NOMO-1 treated with DMSO at 0.1 percent for 48 hours (cell line): ENCODE measurements around the gene PARD3B.

Source experiments
- DNase-seq: peaks from one replicate; lab custom pipeline; 2025; ENCODE audit not compliant: unreplicated experiment; lab: John Stamatoyannopoulos, UW

Gene PARD3B

DNA sequence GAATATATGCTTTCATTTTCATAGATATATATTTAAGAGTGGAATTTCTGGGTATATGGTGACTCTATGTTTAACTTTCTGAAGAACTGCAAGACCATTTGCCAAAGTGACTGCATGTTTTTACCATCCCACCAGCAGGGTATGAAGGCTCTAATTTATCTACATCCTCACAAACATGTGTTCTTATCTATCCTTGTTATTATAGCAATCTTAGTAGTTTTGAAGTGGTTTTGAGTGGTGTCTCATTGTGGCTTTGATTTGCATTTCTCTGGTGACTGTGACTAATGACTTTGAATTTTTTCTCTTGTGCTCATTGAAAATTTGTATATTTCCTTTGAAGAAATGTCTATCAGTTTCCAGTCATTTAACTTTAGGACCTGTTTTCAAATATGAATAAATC, 826.9 kb downstream of the PARD3B start:
- no peak for DNase-seq

DNA sequence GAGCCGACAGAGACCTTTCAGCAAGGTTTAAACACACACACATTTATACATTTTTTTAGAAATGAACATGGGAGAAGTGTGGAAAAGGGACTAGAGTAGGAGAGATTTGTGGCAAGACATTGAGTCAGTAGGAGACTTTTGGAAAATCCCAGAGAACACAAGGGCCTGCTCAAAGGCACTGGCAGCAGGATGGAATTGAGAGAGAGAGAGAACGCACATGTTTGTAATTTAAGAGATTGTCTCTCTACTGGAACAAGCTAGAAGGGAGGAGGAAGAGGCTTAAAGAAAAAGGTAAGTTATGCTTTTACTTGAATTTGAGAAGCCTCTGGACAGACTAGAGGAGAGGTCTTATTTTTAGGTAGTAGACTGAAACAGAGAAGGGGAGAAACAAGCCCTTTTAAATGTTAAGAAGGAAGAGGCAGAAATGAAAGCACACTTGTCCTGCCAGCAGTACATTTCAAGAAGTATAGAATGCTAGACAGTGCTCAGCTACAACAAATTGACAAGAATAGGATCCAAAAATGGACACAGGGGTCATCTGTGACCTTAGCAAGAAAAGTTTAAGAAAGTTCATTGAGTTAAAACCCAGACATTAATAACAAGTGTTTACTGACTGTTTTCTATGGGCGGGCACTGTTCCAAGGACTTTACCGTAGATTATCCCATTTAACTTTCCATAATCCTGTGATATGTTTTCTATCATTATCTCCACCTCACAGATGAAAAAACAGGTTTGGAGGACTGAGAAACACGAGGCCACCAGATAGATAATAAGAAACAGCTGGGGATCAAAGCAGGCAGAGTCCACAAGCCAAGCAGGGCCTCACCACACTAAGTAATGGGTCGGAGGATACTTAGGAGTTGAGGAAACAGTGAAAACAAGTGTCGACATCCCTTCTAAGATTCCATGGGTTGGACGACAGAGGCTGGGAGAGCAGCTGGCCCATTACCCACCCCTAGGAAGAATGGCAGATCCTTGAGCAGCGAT, 830.5 kb downstream of the PARD3B start:
- no peak for DNase-seq

DNA sequence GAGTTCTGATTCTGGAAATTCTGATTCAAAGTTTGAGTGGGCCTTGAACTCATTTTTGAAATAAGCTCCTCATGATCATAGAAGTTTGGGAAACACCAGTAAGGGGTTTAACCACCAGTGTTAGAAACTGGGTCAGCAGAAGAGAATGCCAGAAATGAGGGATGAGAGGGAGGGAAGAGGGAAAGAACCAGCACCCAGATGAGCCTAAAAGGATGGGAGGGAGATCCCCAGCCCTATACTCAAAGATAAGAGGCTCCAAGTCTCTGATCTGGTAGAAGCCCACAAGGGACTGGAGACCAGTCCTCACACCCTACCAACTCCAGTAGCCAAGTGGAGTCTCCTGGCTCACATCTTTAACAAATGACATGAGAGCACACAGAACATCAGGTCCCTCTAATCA, 832.0 kb downstream of the PARD3B start:
- DNase-seq: no peak

DNA sequence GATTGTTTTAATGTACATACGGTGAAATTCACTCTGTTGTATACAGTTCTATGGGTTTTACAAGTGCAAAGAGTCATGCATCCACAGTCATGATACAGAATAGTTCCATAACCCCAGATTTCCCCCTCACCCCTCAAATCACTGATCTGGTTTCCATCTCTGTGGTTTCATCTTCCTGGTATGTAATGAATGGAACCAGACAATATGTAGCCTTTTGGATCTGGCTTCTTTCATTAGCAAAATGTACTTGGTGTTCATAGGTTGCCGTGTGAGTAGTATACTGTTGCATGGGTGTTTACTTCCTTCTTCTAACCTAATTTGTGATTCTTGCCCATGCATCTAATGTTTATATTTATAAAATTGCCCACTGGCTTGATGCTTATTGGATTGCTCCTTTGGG, 838.3 kb downstream of the PARD3B start:
- no peak for DNase-seq

DNA sequence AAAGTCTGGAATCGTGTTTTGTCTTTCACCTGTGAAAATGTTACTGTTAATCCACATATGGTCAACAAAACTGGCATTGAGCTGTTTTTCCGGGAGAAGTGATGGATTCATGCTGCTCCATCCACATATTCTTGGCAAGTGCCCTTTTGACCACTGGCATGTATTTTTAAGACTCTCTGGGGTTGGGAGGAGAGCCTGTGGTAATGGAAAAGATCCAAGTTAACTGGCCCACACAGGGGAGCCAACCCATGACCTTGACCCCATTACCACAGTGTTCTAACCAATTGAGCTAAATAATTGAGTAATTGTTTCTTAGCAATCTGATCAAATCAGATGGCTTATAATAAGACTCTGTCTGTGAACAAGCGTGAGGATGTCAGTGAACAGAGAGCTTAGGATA, 840.8 kb downstream of the PARD3B start:
- DNase-seq: no peak

DNA sequence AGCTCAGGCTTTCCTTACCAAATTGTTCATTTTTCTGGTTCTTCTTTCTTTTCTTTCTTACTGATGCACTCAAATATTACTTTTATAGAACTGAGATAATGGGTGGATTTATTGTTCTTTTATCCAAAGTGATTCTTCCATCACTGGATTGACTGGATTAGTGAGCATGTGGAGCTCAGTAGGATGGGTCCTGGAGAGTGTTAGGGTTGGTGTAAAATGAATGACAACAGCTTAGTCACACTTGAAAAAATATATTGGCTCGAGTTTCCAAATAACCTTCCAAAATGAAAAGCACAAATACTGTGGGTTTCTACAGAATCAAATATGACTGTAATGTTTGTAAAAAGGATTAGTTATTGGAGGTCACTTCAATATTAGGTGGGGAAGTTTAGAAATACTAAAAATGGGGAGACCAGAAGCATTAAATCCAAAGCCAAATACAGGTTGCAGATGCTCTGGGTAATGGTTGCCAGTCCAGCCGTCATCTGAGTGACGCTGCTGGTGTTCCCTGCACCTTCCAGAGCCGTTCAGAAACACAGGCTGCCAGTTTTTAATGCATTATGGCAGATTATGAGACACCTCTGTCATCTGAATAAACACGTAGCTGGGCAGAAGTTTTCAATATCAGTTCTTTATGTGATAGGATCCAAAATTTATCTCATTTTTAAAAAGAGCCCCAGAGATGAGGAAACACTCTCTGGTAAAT, 842.2 kb downstream of the PARD3B start:
- no peak for DNase-seq

DNA sequence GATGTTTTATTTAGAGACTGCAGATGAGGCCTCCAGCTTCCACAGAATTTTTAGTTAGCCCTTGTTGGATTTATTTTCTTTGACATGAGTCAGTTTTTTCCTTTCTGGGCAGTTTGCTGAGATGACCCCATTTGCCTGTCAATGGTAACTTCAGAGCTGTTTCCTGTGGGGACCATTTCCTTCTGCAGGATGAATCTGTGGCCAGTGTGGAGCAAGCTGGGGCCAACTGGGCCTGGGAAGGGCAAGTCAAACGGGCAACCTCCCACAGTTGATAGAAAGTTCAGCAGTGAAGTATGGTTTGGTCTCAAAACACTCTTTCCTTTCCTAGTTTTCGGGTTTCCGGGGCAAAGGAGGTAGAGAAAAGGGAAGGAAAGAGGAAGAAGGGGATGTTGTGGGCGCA, 845.6 kb downstream of the PARD3B start:
- DNase-seq: no peak

DNA sequence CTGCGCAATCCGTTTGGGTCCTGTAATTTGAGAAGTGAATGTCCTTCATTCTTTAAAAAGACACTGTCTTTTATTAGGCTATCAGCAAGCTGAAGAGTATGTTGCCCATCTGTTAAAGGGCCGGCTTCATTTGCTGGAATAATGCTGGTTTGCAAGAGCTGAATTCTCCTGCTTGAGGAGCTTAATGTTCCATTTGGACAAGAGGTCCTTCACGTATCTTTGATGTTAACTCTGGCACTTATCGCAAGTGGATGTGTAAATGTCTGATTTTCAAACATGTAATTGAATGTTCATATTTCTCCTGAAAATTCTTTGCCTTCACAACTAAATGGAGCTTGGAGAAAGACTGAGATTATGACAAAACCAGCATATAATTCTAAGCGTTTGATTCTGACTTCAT, 856.2 kb downstream of the PARD3B start:
- DNase-seq: no peak

DNA sequence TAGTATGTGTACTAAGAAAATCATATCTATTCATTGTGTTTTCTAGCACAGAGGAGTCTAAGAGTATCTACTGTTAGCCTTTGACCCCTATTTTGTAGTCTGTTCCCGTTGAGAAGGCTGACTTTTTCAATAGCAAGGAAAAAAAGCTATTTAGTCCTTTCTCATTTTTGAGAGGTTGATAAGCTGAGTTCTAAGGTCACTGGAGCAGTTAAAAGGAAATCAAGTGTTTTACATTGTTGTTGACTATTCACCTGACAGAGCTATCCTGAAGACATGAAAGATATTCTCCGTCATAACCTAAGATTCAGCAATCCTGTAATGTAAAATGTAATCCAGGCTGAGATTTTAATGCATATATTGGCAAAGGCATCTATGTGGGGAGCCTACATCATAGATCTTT, 856.7 kb downstream of the PARD3B start:
- DNase-seq: no peak

DNA sequence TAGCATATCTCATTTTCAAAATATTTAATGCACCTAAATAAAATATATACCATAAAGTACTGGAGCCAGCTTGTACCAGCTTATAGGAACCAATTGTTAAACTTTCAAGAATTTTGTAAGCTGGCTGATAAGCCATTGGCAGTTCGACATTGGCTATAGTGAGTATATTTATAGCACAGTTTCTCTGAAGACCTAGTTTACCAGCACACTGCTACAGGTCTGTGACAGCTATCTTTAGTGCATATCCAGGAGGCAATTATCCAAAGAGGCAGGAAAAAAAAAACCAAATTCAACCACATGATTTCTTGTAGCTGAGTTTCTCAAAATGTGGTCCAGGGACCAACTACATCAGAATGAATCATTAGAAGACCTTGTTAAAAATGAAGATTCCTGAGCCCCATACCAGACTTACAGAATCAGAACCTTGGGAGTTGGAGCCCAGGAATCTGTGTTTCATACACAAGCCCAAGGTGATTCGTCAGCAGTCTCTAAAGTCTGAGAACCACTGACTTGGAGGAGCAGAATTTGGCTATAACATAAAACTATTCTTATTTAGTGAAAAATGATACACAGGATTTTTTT, 858.1 kb downstream of the PARD3B start:
- no peak for DNase-seq

DNA sequence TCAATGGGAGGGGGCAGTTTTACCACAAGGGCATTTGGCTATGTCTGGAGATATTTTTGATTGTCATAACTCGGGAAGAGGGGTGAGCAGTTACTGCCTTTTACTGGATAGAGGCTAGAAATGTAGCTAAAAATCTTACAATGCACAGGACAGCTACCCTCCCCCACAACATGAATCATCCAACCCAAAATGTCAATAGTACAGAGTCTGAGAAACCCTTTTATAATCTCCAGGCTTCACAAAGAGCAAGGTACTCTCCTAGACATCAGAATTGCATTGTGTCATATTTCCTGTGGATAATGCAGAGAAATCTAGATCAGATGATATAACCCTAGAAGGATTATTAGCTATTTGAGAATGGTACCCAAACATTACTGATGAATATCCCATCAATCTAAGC, 859.9 kb downstream of the PARD3B start:
- no peak for DNase-seq

DNA sequence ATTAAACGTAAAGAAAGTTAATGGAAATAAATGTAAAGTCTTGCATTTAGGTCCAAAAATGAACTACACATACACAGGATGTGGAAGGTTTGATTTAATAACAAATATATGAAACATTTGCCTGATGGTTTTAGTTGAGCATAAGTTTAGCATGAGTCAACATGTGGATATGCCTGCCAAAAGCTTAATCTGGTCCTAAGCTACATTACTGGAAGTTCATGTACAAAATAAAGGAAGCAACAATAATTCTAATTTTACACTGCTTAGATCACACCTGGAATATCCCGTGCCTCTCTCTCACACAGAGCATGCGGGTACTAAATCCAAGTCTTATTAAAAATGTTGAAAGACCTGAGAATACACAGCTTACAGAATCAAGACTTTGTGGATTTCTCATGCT, 860.5 kb downstream of the PARD3B start:
- no peak for DNase-seq

DNA sequence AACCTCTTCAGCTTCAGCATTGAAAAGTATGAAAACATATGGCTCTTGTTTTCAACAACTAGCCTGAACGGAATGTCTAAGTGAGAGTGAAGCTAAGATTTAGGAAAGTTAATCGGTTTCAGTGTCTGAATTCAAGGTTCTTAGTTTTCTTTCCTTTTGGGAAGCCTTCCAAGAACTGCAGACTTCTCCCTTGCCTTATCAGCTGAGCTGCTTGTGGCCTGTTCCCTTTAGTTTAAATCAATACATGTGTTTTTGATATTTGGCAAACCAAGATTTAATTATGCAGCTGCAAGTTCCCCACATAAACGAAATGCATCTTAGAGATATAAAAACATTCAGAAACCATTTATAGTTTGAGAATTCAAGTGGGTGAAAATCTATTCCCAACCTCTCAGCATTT, 862.7 kb downstream of the PARD3B start:
- no peak for DNase-seq

DNA sequence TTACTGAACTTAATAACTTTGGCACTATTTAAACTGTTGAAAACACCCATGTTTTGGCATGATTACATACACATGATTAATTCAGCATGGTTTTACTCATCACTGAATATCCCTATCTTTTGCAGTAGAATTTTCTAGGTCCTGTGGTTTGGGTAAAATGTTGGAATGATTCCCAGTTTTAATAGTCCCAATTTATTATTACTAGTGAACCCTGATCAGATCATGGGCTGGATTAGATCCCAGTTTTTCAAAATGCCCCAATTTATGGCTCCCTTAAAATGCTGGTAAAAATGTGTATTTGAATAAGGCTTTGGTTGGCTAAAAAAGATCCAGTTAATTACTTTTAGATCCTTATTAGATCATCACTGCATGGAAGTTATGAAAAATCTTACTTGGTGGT, 863.4 kb downstream of the PARD3B start:
- DNase-seq: no peak

DNA sequence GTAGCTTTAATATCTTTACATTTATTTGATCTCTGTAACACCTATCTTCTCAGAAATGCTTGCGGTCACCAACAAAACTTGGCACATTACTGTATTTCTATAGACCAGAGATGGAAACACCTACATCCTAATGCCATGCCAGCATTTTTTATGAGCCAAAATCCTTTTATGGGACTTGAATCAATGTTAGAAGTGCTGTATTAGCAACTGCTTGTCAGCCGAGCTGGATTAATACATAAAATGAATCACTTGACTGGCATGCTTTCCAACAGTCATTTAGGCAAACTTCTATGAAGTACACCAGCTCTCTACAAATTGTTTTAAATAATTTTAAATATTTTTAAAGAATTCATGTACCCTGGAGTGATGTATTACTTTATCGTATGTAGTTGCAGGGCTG, 864.1 kb downstream of the PARD3B start:
- no peak for DNase-seq

DNA sequence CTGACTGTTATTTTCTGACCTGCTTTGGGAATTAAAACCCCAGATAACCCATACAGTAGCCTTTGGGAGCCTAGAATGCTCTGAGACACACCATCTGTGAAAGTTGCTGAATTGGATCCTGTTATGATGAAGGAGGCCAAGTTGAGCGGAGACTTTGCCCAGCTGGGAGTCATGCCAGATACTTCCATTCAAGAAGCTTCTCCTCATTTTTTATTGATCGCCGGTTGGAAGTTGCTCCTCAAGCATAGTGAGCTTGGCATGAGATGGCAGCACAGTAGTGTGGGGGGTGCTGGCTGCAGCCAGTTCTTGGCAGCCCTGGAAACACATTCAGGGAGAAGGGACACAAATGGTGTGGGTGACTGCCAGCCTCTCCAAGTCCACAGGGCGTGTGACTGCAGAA, 866.3 kb downstream of the PARD3B start:
- DNase-seq: no peak

DNA sequence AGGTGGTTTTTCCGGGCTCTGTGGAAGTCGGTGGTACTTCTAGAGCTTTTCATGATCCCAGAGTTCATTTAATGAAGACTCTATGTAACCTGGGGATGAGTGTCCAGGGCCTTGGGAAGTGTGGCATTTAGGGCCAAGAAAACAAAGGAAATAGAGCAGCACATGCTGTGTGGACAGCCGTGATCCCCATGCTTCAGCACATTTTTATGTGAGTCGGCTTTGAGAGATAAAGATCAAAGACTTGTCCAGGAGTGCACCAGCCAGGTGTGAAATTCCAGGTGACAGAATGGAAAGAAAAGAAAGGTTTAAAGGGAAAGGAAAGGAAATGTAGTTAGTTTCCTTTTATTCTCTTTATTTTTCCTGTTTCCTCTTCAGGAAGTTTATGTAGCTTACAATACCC, 879.1 kb downstream of the PARD3B start:
- no peak for DNase-seq

DNA sequence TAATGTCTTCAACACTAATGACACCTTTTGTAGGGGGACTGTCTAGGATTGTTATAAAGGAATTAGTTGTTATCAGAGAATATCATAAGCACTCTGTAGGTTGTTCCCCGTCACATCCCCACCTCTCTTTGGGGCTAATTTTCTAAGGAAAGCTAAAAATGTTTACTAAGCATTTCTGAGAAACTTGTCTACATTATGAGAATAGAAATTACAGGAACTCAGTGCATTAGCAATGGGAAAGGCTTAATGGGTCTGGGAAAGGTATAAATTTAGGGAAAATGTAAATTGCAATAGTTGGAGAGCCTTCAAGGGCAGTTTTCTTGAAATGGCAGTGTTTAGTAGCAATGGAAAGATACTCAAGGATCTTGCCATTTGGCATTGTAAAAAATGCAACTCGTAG, 879.8 kb downstream of the PARD3B start:
- DNase-seq: no peak

DNA sequence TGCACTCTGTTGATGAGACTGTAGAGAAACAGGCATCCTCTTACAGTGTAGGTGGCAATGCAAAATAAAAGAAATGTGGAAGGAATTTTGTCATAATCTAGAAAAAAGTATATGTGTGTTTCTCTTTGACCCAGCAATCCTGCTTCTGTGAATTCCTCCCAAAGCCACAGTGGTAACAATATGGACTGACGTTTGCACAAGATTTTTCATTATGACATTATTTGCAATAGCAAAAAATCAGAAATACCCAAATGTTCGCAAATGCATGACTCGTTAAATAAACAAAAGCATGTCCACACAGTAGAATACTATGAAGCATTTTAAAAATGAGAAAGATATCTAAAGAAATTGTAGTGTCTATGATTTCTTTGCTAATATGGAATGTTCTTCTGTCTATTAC, 881.8 kb downstream of the PARD3B start:
- no peak for DNase-seq

DNA sequence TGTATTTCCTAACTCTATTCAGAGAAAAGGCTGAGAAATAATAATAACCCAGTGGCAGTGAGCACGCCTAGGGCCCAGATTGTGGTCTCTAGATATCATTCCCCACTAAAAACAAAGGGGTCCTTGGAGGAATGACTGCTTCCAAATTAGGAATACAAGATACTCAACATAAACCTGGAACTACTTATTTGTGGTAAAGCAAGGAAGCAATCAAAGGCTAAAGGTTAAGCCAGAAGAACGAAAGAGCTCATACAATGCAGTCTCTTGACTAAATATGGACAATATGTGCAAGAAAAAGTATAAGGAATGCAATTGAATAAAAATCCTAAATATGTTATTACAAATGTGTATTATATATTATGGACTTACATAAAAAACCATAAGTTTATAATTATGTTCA, 883.5 kb downstream of the PARD3B start:
- DNase-seq: no peak

DNA sequence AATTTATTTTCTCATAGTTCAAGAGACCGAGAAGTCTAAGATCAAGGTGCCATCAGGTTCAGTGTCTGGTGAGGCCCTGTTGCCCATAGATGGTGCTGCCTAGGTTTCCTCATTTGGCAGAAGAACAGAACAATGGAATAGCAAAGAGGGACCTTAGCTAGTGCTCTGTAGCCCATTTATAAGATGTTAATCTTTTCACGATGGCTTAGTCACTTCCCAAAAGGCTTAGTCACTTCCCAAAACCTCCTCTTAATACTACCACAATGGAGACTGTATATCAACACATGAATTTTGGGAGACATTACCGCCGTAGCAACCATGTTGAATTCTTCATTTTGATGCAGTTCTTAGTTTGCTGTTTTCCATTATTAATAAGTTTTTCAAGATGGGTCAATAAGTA, 890.7 kb downstream of the PARD3B start:
- DNase-seq: no peak

DNA sequence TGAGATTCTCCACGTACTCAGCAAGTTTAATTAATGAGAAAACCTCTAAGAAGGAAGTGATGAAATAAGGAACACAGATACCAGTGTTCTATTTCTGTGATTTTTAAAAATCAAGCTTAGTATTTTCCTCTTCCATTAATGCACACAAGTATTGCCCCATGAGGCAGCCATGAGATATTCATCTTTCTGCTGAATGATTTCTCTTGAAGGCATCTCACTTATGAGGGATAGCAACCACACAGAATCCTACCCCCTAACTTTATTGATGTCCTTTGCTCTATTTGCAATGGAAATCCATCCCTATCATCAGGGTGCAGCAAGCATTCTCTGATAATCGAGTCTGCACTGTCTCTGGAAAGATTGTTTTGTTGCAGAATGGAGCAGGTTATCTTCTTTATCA, 893.0 kb downstream of the PARD3B start:
- DNase-seq: peak; percentile 4
